Right lung (tissue), 10 donors: Measurements from ENCODE around the gene ING3. TPM values are rescaled to one million over a fixed set of nuclear protein-coding genes. Genes with fewer than 3 reads are reported as not detected.
A peak's percentile ranks its signal among the peaks of the same experiment; 100 is the strongest.

Experiments used
- DNase-seq, 2 donors: peaks; one replicate each; pipeline ENCODE4 v3.0.0-alpha.2; 2013
- long read RNA-seq, 8 donors: transcript quantifications; one replicate each; lab custom pipeline, GENCODE V29; 2026
- polyA plus RNA-seq, 5 donors: library from polyadenylated mRNA; unstranded; fragments of 120-200 nt; gene quantifications; one replicate each; pipeline versions ENCODE4 v1.2.1 to v1.2.3, GENCODE V29; 2013; ENCODE audit warnings: inconsistent platforms in 1 of 5, low replicate concordance in 1 of 5; ENCODE audit not compliant: insufficient read length in 5 of 5, insufficient read depth in 1 of 5

The ING3 gene, protein sequence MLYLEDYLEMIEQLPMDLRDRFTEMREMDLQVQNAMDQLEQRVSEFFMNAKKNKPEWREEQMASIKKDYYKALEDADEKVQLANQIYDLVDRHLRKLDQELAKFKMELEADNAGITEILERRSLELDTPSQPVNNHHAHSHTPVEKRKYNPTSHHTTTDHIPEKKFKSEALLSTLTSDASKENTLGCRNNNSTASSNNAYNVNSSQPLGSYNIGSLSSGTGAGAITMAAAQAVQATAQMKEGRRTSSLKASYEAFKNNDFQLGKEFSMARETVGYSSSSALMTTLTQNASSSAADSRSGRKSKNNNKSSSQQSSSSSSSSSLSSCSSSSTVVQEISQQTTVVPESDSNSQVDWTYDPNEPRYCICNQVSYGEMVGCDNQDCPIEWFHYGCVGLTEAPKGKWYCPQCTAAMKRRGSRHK
- polyA plus RNA-seq, result 10 to 100 TPM; 29.2 to 49.4 (median 39.2) TPM
- long read RNA-seq, donor 1, transcript ING3-205 (4 exons, 1,723 nt), result minor isoform, 6 of 37 reads
- long read RNA-seq, donor 1, transcript ING3-202 (5 exons, 1,222 nt), result minor isoform, 12 of 37 reads
- long read RNA-seq, donor 1, transcript ING3-201 (12 exons, 3,777 nt), result major isoform, 14 of 37 reads
- long read RNA-seq, donor 1, partial matches to known transcripts, result 0 of 37 reads
- long read RNA-seq, donor 1, other reads (novel, unspliced or antisense), result 0 of 37 reads
- long read RNA-seq, donor 2, transcript ING3-205 (4 exons, 1,723 nt), result major isoform, 7 of 42 reads
- long read RNA-seq, donor 2, transcript ING3-202 (5 exons, 1,222 nt), result major isoform, 7 of 42 reads
- long read RNA-seq, donor 2, transcript ING3-201 (12 exons, 3,777 nt), result minor isoform, 5 of 42 reads
- long read RNA-seq, donor 2, partial matches to known transcripts, result 14 of 42 reads
- long read RNA-seq, donor 2, other reads (novel, unspliced or antisense), result 5 of 42 reads
- long read RNA-seq, donor 3, transcript ING3-202 (5 exons, 1,222 nt), result major isoform, 13 of 36 reads
- long read RNA-seq, donor 3, transcript ING3-203 (11 exons, 1,718 nt), result minor isoform, 5 of 36 reads
- long read RNA-seq, donor 3, transcript ING3-201 (12 exons, 3,777 nt), result minor isoform, 6 of 36 reads
- long read RNA-seq, donor 3, transcript ING3-205 (4 exons, 1,723 nt), result minor isoform, 7 of 36 reads
- long read RNA-seq, donor 3, partial matches to known transcripts, result 0 of 36 reads
- long read RNA-seq, donor 3, other reads (novel, unspliced or antisense), result 5 of 36 reads
- long read RNA-seq, donor 4, transcript ING3-202 (5 exons, 1,222 nt), result major isoform, 14 of 27 reads
- long read RNA-seq, donor 4, transcript ING3-201 (12 exons, 3,777 nt), result minor isoform, 6 of 27 reads
- long read RNA-seq, donor 4, partial matches to known transcripts, result 0 of 27 reads
- long read RNA-seq, donor 4, other reads (novel, unspliced or antisense), result 0 of 27 reads
- long read RNA-seq, donor 5, transcript ING3-201 (12 exons, 3,777 nt), result minor isoform, 6 of 68 reads
- long read RNA-seq, donor 5, transcript ING3-202 (5 exons, 1,222 nt), result major isoform, 16 of 68 reads
- long read RNA-seq, donor 5, partial matches to known transcripts, result 42 of 68 reads
- long read RNA-seq, donor 5, other reads (novel, unspliced or antisense), result 0 of 68 reads
- long read RNA-seq, donor 6, transcript ING3-203 (11 exons, 1,718 nt), result minor isoform, 5 of 44 reads
- long read RNA-seq, donor 6, transcript ING3-202 (5 exons, 1,222 nt), result major isoform, 13 of 44 reads
- long read RNA-seq, donor 6, transcript ING3-205 (4 exons, 1,723 nt), result minor isoform, 9 of 44 reads
- long read RNA-seq, donor 6, transcript ING3-201 (12 exons, 3,777 nt), result minor isoform, 8 of 44 reads
- long read RNA-seq, donor 6, partial matches to known transcripts, result 8 of 44 reads
- long read RNA-seq, donor 6, other reads (novel, unspliced or antisense), result 0 of 44 reads
- long read RNA-seq, donor 7, transcript ING3-202 (5 exons, 1,222 nt), result major isoform, 13 of 49 reads
- long read RNA-seq, donor 7, transcript ING3-205 (4 exons, 1,723 nt), result minor isoform, 6 of 49 reads
- long read RNA-seq, donor 7, transcript ING3-201 (12 exons, 3,777 nt), result minor isoform, 6 of 49 reads
- long read RNA-seq, donor 7, transcript ING3-203 (11 exons, 1,718 nt), result minor isoform, 7 of 49 reads
- long read RNA-seq, donor 7, partial matches to known transcripts, result 16 of 49 reads
- long read RNA-seq, donor 7, other reads (novel, unspliced or antisense), result 0 of 49 reads
- long read RNA-seq, donor 8, partial matches to known transcripts, result 0 of 6 reads
- long read RNA-seq, donor 8, other reads (novel, unspliced or antisense), result 0 of 6 reads

DNA sequence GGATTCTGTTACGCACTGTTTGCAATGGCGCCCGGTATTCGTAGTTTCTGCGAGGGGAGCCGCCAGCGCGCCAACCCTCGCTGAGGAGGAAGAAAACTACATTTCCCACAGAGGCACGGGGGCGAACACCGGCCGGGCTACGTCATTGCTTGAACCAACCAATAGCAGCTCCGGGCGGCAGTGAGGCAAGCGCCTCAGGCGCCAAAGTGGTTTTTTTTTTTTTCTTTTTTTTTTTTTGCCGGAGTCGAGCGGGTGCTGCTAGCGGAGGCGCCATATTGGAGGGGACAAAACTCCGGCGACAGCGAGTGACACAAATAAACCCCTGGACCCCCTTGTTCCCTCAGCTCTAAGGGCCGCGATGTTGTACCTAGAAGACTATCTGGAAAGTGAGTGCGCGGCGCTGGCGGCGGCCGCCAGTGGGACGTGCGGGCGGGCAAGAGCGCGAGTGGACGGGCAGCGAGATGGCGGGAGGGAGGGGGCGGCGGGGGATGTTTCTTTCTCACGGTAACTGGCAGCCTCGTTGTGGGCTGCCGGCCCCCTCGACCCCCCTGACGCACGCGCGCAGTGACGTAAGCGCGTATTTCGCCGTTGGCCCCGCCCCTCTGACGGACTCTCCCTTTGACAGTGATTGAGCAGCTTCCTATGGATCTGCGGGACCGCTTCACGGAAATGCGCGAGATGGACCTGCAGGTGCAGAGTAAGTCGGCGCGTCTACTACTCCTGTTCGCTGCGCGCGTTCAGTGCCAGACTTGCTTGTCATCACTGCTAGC, at the start of gene ING3:
Gene ING3, plus strand, starts transcription at position 239 of the 770 bp plus-strand sequence. Its CDS starts 120 bp downstream, at position 359.
- DNase-seq, result peak; percentile 98 to 99

DNA sequence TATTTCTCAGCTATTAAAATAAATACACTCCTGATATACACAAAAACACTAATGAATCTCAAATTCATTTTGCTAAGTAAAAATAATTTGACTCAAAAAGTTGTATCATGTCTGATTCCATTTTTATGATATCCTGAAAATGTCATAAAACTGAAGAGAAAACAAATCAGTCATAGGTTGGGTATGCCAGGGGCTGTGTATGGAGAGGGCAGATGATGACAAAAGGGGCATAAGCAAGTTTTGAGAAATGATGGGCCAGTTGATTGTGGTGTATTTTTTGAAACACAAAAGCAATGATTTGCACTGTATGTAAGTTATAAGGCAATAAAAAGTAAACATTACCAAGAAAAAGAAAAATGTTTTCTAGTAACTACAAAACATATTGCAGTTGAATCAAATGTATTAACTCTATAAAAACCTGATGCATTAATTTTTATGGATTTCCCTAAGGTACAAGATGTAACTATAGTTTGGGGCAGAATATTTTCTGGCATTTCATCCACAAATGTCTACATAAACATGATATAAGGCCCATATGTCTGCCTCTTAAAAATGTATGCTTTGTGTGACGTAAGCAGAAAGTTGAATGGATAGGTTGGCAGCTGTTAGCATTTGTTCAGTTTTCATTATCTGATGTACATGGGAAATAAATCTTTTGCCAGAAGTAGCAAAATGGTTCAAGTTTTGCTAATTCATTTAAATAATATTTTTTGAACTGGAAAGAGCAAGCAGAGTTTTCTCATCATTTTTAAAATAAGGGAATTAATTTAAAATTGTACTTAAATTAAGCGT, 35.1 kb upstream of the ING3 start:
- no peak for DNase-seq

DNA sequence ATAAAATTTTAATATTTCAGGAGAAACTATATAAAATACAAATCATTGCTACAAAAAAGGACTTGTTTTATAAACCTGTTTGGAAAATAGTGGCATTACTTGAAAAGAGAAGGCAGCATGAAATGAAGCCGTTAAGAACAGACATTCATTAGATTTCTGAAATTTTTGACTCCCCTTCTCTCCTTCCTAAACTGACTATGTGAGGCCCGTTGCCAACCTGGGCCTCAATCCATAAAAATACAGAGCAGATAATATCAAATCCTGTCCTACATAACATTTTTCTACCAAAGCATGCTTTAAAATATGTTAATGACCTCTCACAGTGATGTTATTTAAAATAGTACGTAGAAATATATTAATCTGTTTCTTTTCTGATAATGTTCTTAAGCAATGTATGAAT, 34.5 kb upstream of the ING3 start:
- DNase-seq, result no peak

DNA sequence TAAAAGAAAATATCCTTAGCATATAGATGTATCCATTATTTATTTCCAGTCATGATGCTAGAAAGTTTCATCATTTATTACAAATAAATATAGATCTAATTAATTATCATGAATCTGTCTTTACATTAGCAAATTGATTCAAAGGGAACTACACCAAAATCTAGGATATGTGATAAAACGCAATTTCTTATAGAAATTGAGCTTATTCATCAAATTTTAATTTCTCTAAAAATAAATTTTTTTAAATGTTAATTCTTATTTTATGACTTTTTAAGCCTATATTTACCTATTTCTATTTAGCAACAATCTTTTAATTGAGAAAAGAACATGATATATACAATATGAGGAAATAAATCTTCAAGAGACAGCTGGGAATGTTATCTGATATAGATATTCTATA, 34.0 kb upstream of the ING3 start:
- DNase-seq, result no peak

DNA sequence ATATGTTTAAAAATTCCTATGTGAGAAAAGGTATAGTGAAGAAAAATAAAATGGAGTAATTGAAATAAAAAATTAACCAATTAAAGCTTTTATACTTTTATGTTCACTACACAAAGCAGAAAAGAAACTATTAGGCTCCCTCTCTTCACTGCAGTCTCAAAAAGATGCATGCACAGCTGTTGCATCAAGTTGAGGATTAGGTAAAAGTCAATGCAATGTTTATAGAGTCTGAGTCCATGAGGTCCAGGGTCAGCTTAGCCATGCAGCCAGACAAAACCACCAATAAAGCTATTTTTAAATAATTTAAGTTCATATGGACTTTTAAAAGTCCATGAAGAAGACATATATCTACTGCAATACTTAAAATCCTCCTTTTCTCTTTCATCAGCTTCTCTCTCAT, 31.1 kb upstream of the ING3 start:
- no peak for DNase-seq

DNA sequence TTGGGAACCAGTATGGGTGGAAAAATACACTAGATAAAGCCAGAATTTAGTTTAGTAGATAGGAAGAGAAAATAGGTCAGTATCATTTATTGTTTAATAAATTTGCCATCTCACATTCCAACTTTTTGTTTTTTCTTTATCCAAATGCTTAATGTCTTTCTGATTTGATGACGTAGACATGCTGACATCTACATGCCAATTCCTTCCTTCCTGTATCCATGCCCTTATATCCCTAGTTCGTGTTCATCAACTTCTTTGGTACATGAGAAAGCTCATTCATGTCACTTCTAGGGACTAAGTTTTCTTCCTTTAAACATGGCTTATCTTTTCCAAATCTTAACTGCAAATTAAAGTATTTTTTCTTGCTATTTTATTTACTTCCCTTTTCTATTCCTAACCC, 30.5 kb upstream of the ING3 start:
- DNase-seq, result no peak

DNA sequence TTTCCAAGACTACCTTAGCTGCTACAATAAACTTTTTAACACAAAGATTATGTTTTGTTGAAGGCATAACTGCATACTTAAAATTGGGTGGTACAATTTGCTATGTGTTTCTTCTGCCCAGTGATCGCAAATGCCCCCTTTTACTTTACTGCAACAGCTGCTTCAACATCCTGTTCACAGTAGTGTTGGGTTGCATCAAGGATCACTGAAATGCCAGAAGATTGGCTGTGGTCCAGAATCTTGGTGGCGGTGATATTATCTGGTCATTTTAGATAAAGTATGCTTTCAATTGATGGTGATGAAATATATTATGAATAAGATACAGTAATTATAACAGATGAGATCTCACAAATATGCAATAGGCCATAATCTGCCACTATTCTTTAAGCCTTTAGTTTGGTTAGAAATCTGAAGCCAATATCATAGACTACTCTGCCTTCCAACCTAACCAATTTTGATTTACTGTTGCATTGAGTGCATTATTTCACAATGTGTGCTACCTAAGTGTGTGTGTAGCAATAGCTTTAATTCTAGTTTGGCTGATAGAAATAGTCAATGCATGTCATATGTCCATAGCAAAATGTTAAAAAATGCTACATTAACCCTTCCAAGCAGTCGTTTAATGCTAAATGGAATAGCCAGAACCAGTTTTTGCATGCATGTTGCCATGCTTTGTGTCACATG, 29.8 kb upstream of the ING3 start:
- DNase-seq, result no peak

DNA sequence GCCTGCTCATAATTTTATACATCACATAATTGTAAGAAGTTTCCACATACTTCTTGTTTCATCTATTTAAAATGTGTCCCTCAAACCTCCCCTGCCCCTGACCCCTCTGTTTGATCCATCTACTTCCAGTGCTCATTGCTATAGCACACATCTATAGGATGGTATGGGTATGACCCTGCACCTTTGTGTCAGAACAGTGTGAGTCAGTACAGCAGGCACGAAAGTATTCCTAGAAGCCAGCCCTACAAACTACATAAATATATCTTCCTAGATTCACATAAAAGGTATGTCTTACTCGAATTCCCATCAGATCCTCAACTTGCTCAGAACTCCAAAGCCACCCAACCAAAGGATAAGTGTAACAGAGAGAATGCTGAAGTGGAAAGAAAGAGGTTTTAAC, 25.7 kb upstream of the ING3 start:
- no peak for DNase-seq

DNA sequence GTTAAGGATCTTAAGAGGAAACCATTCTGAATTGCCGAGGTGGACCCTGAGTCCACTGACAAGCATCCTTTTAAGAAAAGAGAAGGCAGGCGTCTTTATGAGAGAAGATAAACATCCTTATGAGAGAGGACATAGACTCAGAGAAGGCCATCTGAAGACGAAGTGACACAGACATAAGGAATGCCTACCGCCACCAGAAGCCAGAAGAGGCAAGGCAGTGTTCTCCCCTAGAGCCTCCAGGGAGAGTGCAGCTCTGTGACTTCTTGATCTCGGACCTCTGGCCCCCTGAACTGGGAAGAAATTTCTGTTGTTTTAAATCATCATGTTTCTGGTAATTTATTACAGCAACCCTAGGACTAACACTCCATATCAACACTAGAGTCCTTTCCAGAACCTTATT, 25.2 kb upstream of the ING3 start:
- DNase-seq, result no peak

DNA sequence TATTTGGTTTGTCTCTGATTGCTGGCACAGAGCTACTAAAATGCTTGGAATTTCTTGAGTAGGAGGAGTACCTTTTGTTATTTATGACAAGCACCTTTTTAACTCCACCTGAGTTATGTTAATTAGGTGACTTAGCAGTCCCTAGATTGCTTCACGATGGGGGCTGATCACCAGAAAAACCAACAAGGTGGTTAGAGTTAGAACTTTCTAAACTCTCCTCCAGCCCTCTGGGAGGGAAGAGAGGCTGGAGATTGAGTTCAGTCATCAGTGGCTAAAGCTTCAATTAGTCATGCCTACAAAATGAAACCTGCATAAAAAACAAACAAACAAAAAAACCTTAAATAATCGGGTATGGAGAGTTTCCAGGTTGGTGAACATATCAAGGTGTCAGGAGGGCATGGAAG, 23.6 kb upstream of the ING3 start:
- DNase-seq, result no peak

DNA sequence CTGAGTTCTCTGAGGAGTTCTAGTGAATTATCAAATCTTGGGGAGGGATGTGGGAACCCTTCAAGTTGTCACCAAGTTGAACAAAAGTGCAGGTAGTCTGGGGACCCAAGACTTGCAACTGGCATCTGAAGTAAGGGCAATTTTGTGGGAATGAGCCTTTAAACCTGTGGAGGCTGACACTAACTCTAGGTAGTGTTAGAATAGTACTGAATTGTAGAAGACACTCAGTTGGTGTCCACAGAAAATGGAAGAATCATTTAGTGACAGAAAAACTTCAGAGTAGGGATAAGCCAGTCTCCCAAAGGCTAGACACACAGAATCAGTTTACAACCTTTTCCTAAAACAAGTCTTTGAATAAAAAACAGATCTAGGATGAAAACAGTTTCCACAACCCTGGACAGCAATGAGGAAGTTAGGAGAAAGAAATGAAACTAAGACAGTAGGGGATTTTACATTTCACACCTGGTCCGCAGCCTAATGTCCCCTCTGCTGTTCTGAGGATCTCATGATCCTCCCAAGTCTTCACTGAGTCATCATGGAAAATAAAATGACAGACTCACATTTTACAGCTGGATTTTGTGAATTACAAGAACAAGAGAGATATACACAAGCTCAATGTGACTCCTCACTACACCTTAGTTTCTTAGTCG, 23.0 kb upstream of the ING3 start:
- DNase-seq, result no peak

DNA sequence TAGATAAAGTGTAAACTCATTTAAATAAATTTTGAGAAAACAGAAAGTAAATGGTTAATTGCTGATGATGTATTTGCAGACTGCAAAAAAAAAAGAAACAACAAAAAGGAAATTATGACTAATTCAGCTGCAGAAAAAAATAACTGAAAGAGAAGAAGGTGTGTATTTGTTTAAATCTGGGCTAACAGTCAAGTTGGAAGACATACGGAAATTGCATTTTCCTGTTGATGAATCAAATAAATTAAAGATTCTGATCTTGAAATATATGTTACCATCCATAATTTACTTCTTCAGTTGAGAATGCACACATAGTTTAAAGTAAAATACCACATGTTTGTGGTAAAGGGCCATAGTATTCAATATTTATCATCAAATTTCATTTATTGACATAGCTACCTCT, 19.3 kb upstream of the ING3 start:
- DNase-seq, result no peak

DNA sequence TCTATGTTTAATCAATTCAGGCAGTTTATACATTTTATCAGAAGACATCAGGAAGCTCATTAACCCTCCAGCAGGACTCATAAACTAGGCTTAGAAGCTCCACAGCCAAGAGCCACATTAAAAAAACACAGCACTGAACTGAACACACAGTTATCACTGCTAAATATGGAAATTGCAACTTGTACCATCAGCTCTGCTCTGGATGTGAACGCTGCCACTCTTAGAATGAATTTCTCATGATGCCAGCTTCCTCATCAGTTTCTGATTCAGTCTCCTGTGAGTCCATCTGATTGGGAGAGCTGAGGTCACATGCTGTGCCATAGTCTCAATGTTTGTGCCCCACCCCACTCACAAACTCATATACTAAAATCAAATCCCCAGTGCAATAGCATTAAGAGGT, 17.1 kb upstream of the ING3 start:
- DNase-seq, result no peak

DNA sequence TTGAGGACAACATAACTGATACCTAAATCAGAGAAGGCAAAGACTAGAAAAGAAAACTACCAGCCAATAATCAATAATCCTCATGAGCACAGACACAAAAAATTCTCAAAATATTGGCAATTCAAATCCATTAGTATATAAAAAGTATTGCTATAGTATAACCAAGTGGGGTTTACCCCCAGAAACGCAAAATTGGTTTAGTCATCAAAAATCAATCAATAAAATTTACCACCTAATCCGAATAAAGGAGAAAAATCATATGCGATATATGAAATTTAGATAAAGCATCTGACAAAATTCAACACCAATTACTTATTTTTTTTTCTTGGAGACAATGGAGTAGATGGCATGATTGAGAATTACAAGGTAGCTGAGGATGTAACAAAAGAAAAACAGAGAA, 11.2 kb upstream of the ING3 start:
- no peak for DNase-seq

DNA sequence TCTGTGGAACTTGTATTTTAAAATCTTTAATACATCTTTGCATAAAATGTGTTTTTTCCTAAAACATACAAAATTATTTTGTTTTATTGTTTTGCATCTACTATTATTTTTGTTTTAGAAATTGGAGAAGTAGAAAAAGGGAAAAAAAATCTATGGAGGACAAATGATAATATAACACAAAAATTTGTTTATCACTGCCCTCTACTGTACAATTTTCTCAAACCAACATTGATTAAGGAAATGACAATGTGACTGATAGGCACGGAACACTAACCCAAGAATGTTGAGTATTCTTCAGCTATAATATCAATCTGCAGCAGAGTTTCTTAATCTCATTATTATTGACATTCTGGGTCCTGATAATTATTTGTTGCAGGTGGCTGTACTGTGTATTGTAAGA, 9.5 kb upstream of the ING3 start:
- no peak for DNase-seq

DNA sequence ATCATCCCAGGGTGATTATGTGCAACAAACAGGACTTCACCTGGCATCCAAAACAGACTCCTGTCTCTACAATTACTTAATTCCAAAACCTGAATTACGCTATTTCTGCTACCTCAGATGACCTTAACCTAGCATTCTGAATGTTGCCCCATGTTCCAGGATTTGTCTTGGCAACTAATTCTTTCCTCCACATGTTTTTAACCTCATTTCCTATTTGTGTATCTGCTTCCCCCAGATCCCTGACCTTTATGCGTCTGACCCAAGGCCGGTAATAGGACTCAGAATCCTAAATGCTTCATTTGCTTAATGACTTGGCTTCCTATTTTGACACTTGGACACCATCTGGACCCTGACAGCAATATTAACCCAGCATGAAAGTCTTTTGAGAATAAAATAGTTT, 8.7 kb upstream of the ING3 start:
- DNase-seq, result no peak

DNA sequence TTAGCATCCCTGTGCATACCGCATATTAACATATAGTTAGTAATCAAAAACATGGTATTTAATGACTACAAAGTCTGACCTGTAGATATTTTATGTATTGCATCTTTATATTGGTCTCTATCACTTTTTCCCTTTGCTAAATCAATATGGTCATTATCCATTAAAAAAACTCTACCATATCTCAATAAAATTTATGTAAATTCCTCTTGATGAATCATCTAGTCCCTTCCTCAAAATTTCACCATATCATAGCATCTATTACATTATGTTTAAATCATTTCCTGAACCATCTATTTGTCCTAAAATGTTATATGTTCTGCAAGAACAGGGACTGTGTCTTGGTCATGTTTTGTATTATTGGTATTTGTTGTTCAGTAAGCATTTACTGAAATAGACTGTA, 7.7 kb upstream of the ING3 start:
- no peak for DNase-seq
